Measurements from ENCODE around the gene HIPK2.

HIPK2 gene

DNA sequence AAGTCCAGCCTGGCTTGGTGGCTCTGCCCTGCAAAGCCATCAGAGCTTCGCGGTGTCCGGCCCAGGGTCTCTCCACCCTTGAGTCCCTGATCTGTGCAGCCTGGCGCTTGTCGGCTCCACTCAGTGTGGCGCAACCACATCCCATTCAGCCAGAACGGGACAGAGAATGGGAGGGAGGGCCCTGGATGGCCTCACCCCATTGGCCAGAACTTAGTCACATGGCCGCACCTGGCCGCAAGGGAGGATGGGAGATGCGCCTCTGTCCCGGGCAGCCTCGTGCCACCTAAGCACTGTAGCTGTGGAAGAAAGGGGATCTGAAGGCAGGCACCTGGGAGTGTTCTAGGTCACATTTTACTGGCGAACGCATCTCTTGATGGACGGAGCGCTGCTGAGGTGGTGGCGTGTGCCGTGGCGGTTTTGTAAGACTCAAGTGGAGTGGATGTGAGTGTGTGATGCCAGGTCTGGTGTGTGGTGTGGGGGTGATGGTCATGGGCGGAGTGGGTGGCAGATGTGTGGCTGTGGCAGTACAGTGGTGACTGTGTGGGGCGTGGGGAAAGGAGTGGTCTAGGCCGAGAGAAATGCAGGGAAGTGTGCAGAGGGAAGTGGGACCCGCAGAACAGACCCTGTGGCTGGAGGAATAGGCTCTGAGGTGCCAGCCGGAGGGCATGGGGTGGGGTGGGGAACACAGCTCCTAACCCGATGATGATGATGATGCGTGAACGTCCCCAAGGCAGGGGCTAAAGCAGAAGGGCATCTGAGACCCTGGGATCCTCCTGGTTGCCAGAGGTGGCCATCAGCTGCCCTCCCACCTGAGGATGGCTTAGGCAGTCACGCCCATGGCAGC lies 235.3 kb downstream of the HIPK2 start:
- H3K4me3 ChIP-seq, result no peak overlapping the region
- H3K27ac ChIP-seq, result no peak overlapping the region
- DNase-seq (ENCODE audit: low read depth, low spot score), result no peak
- no peaks in the 10 kb centered on the region for H3K9me3 ChIP-seq (ENCODE audit: low read depth, low read length)
- H3K36me3 ChIP-seq (ENCODE audit: insufficient read depth, low read length), result no peaks in the 10 kb centered on the region
- no peak overlapping the region for H3K9ac ChIP-seq (ENCODE audit: insufficient read length)
- TF ChIP-seq FOXP2 (optimal IDR thresholded peaks at IDR 0.05; ENCODE audit: control extremely low read depth, extremely low read length, insufficient read depth) (no peak), POLR2AphosphoS5 (IDR thresholded peaks at IDR 0.05; ENCODE audit: borderline replicate concordance, low read depth, low read length) (no peak), EZH2 (IDR thresholded peaks at IDR 0.05) (no peak)

- no peak for TF ChIP-seq FOXP2 (optimal IDR thresholded peaks at IDR 0.05; ENCODE audit: control extremely low read depth, extremely low read length, insufficient read depth)
- no peak for TF ChIP-seq EZH2 (IDR thresholded peaks at IDR 0.05)
- no peak for TF ChIP-seq POLR2AphosphoS5 (IDR thresholded peaks at IDR 0.05; ENCODE audit: borderline replicate concordance, low read depth, low read length)
- Histone ChIP-seq H3K36me3 (ENCODE audit: insufficient read depth, low read length) (no peaks in the 10 kb centered on the region), H3K27ac (no peak overlapping the region), H3K4me3 (no peak overlapping the region), H3K9me3 (ENCODE audit: low read depth, low read length) (no peaks in the 10 kb centered on the region), H3K9ac (ENCODE audit: insufficient read length) (no peak overlapping the region)
- DNase-seq (ENCODE audit: low read depth, low spot score), result no peak
These were observed 236.0 kb downstream of the HIPK2 start for GRCh38 chr7:139541600-139542307.

GRCh38 chr7:139540203-139540602 lies 237.6 kb downstream of the HIPK2 start:
- TF ChIP-seq POLR2AphosphoS5 (IDR thresholded peaks at IDR 0.05; ENCODE audit: borderline replicate concordance, low read depth, low read length) (no peak), FOXP2 (optimal IDR thresholded peaks at IDR 0.05; ENCODE audit: control extremely low read depth, extremely low read length, insufficient read depth) (no peak), EZH2 (IDR thresholded peaks at IDR 0.05) (no peak)
- DNase-seq (ENCODE audit: low read depth, low spot score), result no peak
- Histone ChIP-seq H3K4me3 (no peak overlapping the region), H3K27ac (no peak overlapping the region), H3K9me3 (ENCODE audit: low read depth, low read length) (no peaks in the 10 kb centered on the region), H3K9ac (ENCODE audit: insufficient read length) (no peak overlapping the region), H3K36me3 (ENCODE audit: insufficient read depth, low read length) (no peaks in the 10 kb centered on the region)

GRCh38 chr7:139538881-139539635 lies 238.7 kb downstream of the HIPK2 start:
- Histone ChIP-seq H3K27ac (no peak overlapping the region), H3K9ac (ENCODE audit: insufficient read length) (no peak overlapping the region), H3K36me3 (ENCODE audit: insufficient read depth, low read length) (no peaks in the 10 kb centered on the region), H3K4me3 (no peak overlapping the region), H3K9me3 (ENCODE audit: low read depth, low read length) (no peaks in the 10 kb centered on the region)
- DNase-seq (ENCODE audit: low read depth, low spot score), result no peak
- TF ChIP-seq POLR2AphosphoS5 (IDR thresholded peaks at IDR 0.05; ENCODE audit: borderline replicate concordance, low read depth, low read length), result no peak
- no peak for TF ChIP-seq FOXP2 (optimal IDR thresholded peaks at IDR 0.05; ENCODE audit: control extremely low read depth, extremely low read length, insufficient read depth)
- no peak for TF ChIP-seq EZH2 (IDR thresholded peaks at IDR 0.05)

- H3K27ac ChIP-seq, result no peak overlapping the region
- H3K9me3 ChIP-seq (ENCODE audit: low read depth, low read length), result no peaks in the 10 kb centered on the region
- TF ChIP-seq EZH2 (IDR thresholded peaks at IDR 0.05) (no peak), FOXP2 (optimal IDR thresholded peaks at IDR 0.05; ENCODE audit: control extremely low read depth, extremely low read length, insufficient read depth) (no peak), POLR2AphosphoS5 (IDR thresholded peaks at IDR 0.05; ENCODE audit: borderline replicate concordance, low read depth, low read length) (no peak)
- no peak for DNase-seq (ENCODE audit: low read depth, low spot score)
- no peak overlapping the region for H3K9ac ChIP-seq (ENCODE audit: insufficient read length)
- H3K4me3 ChIP-seq, result no peak overlapping the region
- H3K36me3 ChIP-seq (ENCODE audit: insufficient read depth, low read length), result no peaks in the 10 kb centered on the region
These were observed 241.6 kb downstream of the HIPK2 start for GRCh38 chr7:139536152-139536551.

DNA sequence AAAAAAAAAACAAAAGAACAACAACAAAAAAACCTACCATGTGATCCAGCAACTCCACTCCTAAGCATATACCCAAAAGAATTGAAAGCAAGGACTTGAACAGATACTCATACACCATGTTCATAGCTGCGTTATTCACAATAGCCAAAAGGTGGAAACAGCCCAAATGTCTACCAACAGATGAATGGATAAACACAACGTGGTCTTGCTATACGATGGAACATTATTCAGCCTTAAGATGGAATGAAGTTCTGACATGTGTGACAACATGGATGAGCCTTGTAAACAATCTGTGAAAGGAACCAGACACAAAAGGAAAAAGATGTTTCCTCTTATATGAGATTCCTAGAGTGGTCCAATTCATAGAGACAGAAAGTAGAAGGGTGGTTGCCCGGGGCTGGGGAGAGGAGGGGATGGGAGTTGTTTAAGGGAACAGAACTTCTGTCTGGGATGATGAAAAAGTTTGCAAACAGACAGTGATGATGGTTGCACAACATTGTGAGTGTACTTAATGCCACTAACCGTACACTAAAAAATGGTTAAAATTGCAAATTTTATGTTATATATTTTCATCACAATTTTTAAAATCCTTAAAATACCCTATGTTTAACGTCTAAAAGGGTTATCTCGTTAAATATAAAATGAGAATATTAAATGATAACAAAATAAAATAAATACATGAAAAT lies 242.7 kb downstream of the HIPK2 start:
- Histone ChIP-seq H3K9ac (ENCODE audit: insufficient read length) (no peak overlapping the region), H3K9me3 (ENCODE audit: low read depth, low read length) (no peaks in the 10 kb centered on the region), H3K27ac (no peak overlapping the region), H3K36me3 (ENCODE audit: insufficient read depth, low read length) (no peaks in the 10 kb centered on the region), H3K4me3 (no peak overlapping the region)
- TF ChIP-seq POLR2AphosphoS5 (IDR thresholded peaks at IDR 0.05; ENCODE audit: borderline replicate concordance, low read depth, low read length), result no peak
- TF ChIP-seq EZH2 (IDR thresholded peaks at IDR 0.05), result no peak
- TF ChIP-seq FOXP2 (optimal IDR thresholded peaks at IDR 0.05; ENCODE audit: control extremely low read depth, extremely low read length, insufficient read depth), result no peak
- DNase-seq (ENCODE audit: low read depth, low spot score), result no peak

DNA sequence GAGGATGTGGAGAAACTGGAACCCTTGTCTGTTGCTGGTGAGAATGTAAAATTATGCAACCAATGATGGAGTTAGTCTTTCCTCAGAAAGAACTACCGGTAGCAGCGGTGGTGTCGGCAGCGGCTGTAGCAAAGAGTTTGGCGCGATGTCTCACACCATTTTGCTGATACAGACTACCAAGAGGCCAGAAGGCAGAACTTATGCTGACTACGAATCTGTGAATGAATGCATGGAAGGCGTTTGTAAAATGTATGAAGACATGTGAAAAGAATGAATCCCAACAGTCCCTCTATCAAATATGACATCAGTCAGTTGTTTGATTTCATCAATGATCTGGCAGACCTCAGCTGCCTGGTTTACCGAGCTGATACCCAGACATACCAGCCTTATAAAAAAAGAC lies 243.7 kb downstream of the HIPK2 start:
- H3K36me3 ChIP-seq (ENCODE audit: insufficient read depth, low read length), result no peaks in the 10 kb centered on the region
- H3K27ac ChIP-seq, result no peak overlapping the region
- TF ChIP-seq FOXP2 (optimal IDR thresholded peaks at IDR 0.05; ENCODE audit: control extremely low read depth, extremely low read length, insufficient read depth) (no peak), EZH2 (IDR thresholded peaks at IDR 0.05) (no peak), POLR2AphosphoS5 (IDR thresholded peaks at IDR 0.05; ENCODE audit: borderline replicate concordance, low read depth, low read length) (no peak)
- no peak for DNase-seq (ENCODE audit: low read depth, low spot score)
- no peak overlapping the region for H3K9ac ChIP-seq (ENCODE audit: insufficient read length)
- no peak overlapping the region for H3K4me3 ChIP-seq
- H3K9me3 ChIP-seq (ENCODE audit: low read depth, low read length), result no peaks in the 10 kb centered on the region
